Lower leg skin (tissue), 3 donors: Measurements from ENCODE around the gene ZNF407.

ENCODE experiments used
- POLR2A ChIP-seq, 2 donors: fragments of 450-650 bp; IDR thresholded peaks; one replicate each; pipeline ENCODE4 v1.6.1; 2016 to 2017; ENCODE audit warnings: antibody characterized with exemption in 2 of 2, mild to moderate bottlenecking in 1 of 2, moderate library complexity in 1 of 2
- TF ChIP-seq, protein P1 (sequence below), 3 donors: fragments of 450-650 bp; IDR thresholded peaks; one replicate each; pipeline ENCODE4 v1.5.1; 2016; ENCODE audit warnings: antibody characterized with exemption in 3 of 3, mild to moderate bottlenecking in 3 of 3, moderate library complexity in 2 of 3

GRCh38 chr18:75060185-75060584, 462.5 kb downstream of the ZNF407 start:
- TF ChIP-seq, protein P1, sequence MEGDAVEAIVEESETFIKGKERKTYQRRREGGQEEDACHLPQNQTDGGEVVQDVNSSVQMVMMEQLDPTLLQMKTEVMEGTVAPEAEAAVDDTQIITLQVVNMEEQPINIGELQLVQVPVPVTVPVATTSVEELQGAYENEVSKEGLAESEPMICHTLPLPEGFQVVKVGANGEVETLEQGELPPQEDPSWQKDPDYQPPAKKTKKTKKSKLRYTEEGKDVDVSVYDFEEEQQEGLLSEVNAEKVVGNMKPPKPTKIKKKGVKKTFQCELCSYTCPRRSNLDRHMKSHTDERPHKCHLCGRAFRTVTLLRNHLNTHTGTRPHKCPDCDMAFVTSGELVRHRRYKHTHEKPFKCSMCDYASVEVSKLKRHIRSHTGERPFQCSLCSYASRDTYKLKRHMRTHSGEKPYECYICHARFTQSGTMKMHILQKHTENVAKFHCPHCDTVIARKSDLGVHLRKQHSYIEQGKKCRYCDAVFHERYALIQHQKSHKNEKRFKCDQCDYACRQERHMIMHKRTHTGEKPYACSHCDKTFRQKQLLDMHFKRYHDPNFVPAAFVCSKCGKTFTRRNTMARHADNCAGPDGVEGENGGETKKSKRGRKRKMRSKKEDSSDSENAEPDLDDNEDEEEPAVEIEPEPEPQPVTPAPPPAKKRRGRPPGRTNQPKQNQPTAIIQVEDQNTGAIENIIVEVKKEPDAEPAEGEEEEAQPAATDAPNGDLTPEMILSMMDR (IDR thresholded peaks at IDR 0.05): no peak
- no peak for TF ChIP-seq POLR2A (IDR thresholded peaks at IDR 0.05)
